IMR-90 (cell line): ENCODE results near the gene CD207. TPM values are rescaled to one million over a fixed set of nuclear protein-coding genes. Genes with fewer than 3 reads are reported as not detected.

Experiments
- ATAC-seq: fragments of 200-7000 bp; cut with Tn5 transposase; 2 replicates; pipeline ENCODE4 v1.9.1; 2020; ENCODE audit warnings: low read depth, mild to moderate bottlenecking, moderate library complexity
- BruUV-seq: library from RNA; stranded (reverse); fragments of 400-500 nt; replicated peaks from 2 replicates; lab custom pipeline; 2021; lab: Mats Ljungman, UMichigan
- CTCF ChIA-PET: fragments of 300-600 bp; formaldehyde crosslinking; extraction: SDS; loops from one replicate; lab custom pipeline; 2021; ENCODE audit warnings: antibody characterized with exemption; lab: Yijun Ruan, JAX
- POLR2A ChIA-PET: fragments of 300-600 bp; sonication (Branson Sonifier 250); formaldehyde crosslinking; loops from one replicate; lab custom pipeline; 2022; ENCODE audit warnings: antibody characterized with exemption; ENCODE audit not compliant: unreplicated experiment; lab: Charles Lee
- DNase-seq: peaks from one replicate; pipeline ENCODE4 v3.0.0; 2013
- H2AFZ ChIP-seq: replicated peaks from 2 replicates; pipeline ENCODE3; 2013; ENCODE audit warnings: low read length, mild to moderate bottlenecking; ENCODE audit not compliant: poor library complexity
- H2AK5ac ChIP-seq: 2 replicates; pipeline ENCODE4 v1.6.1; 2013; ENCODE audit warnings: low read depth, low read length, inconsistent platforms
- H2AK9ac ChIP-seq: replicated peaks from 2 replicates; pipeline ENCODE3; 2013; ENCODE audit warnings: mild to moderate bottlenecking, low read depth, low read length, moderate library complexity; ENCODE audit not compliant: poor library complexity
- H2BK120ac ChIP-seq: 2 replicates; pipeline ENCODE4 v1.6.1; 2013; ENCODE audit warnings: low read depth, low read length, inconsistent platforms
- H2BK15ac ChIP-seq: 3 replicates; pipeline ENCODE4 v1.6.1; 2013; ENCODE audit warnings: low read depth, low read length, inconsistent platforms
- H2BK20ac ChIP-seq: 2 replicates; pipeline ENCODE4 v1.6.1; 2013; ENCODE audit warnings: low read depth, mild to moderate bottlenecking, inconsistent platforms, low read length, moderate library complexity
- H2BK5ac ChIP-seq: 2 replicates; pipeline ENCODE4 v1.6.1; 2013; ENCODE audit warnings: mild to moderate bottlenecking, low read depth, low read length, inconsistent platforms; ENCODE audit not compliant: poor library complexity, severe bottlenecking
- H3K14ac ChIP-seq: replicated peaks from 2 replicates; pipeline ENCODE4 v1.6.1; 2013; ENCODE audit warnings: low read depth, low read length, inconsistent platforms
- H3K18ac ChIP-seq: 2 replicates; pipeline ENCODE4 v1.6.1; 2013; ENCODE audit warnings: low read depth, low read length, control low read depth
- H3K23ac ChIP-seq: 2 replicates; pipeline ENCODE4 v1.6.1; 2013; ENCODE audit warnings: low read depth, low read length, inconsistent platforms
- H3K27ac ChIP-seq: 2 replicates; pipeline ENCODE4 v1.5.1; 2013; ENCODE audit warnings: mild to moderate bottlenecking, control low read depth, low read length; ENCODE audit not compliant: insufficient read depth
- H3K27me3 ChIP-seq: 2 replicates; pipeline ENCODE4 v1.6.1; 2013; ENCODE audit warnings: low read length; ENCODE audit not compliant: control insufficient read depth, insufficient read depth
- H3K36me3 ChIP-seq: 2 replicates; pipeline ENCODE4 v1.6.1; 2013; ENCODE audit warnings: low read length, mixed read lengths; ENCODE audit not compliant: control insufficient read depth, insufficient read depth
- H3K4ac ChIP-seq: 2 replicates; pipeline ENCODE4 v1.6.1; 2013; ENCODE audit warnings: low read depth, low read length, inconsistent platforms
- H3K4me1 ChIP-seq: 2 replicates; pipeline ENCODE4 v1.6.1; 2013; ENCODE audit warnings: low read length, mixed read lengths; ENCODE audit not compliant: control insufficient read depth, insufficient read depth
- H3K4me2 ChIP-seq: 2 replicates; pipeline ENCODE4 v1.6.1; 2013; ENCODE audit warnings: low read depth, mild to moderate bottlenecking, control low read depth, low read length, moderate library complexity
- H3K4me3 ChIP-seq: 2 replicates; pipeline ENCODE4 v1.5.1; 2013; ENCODE audit warnings: low read depth, mild to moderate bottlenecking, control low read depth, low read length, moderate library complexity; ENCODE audit not compliant: insufficient read depth
- H3K56ac ChIP-seq: 2 replicates; pipeline ENCODE4 v1.6.1; 2013; ENCODE audit warnings: low read length, inconsistent platforms; ENCODE audit not compliant: insufficient read depth; ENCODE audit errors: extremely low read depth
- H3K79me1 ChIP-seq, 2 experiments: 2 replicates each; pipeline ENCODE4 v1.6.1; 2013; ENCODE audit warnings: low read length in 2 of 2, inconsistent platforms in 1 of 2, low read depth in 1 of 2
- H3K9ac ChIP-seq: 2 replicates; pipeline ENCODE4 v1.6.1; 2013; ENCODE audit warnings: low read depth, low read length, control low read depth
- H3K9me1 ChIP-seq: 2 replicates; pipeline ENCODE4 v1.6.1; 2013; ENCODE audit warnings: low read length, inconsistent platforms; ENCODE audit not compliant: insufficient read depth
- H3K9me3 ChIP-seq: 2 replicates; pipeline ENCODE4 v1.6.1; 2013; ENCODE audit warnings: low read length; ENCODE audit not compliant: control insufficient read depth, insufficient read depth
- H4K20me1 ChIP-seq: 2 replicates; pipeline ENCODE4 v1.6.1; 2013; ENCODE audit warnings: low read length, inconsistent platforms; ENCODE audit not compliant: insufficient read depth
- H4K5ac ChIP-seq: 2 replicates; pipeline ENCODE4 v1.6.1; 2013; ENCODE audit warnings: mild to moderate bottlenecking, low read depth, low read length, control low read depth
- H4K8ac ChIP-seq, 2 experiments: 2 replicates each; pipeline ENCODE4 v1.6.1; 2013; ENCODE audit warnings: low read depth in 2 of 2, low read length in 2 of 2, control low read depth in 1 of 2, inconsistent platforms in 1 of 2
- H4K91ac ChIP-seq: 2 replicates; pipeline ENCODE4 v1.6.1; 2013; ENCODE audit warnings: low read depth, low read length, inconsistent platforms; ENCODE audit not compliant: insufficient read depth
- BHLHE40 ChIP-seq: fragments of 150-350 bp; IDR thresholded peaks from 2 replicates; pipeline ENCODE4 v1.6.1; 2016; ENCODE audit warnings: mild to moderate bottlenecking, low read depth, low read length
- CEBPB ChIP-seq: IDR thresholded peaks from 2 replicates; pipeline ENCODE4 v1.6.1; 2012; ENCODE audit warnings: low read depth, low read length, improper control_type of control experiment
- CHD1 ChIP-seq: IDR thresholded peaks from 2 replicates; pipeline ENCODE4 v1.6.1; 2012; ENCODE audit warnings: low read depth, low read length, improper control_type of control experiment
- MAFK ChIP-seq: IDR thresholded peaks from 2 replicates; pipeline ENCODE4 v1.6.1; 2012; ENCODE audit warnings: low read depth, low read length, improper control_type of control experiment
- MAZ ChIP-seq: IDR thresholded peaks from 2 replicates; pipeline ENCODE4 v1.6.1; 2012; ENCODE audit warnings: low read depth, mild to moderate bottlenecking, low read length, improper control_type of control experiment, moderate library complexity, borderline replicate concordance
- MXI1 ChIP-seq: IDR thresholded peaks from 2 replicates; pipeline ENCODE4 v1.6.1; 2012; ENCODE audit warnings: low read depth, mild to moderate bottlenecking, low read length, moderate library complexity, borderline replicate concordance
- POLR2A ChIP-seq: IDR thresholded peaks from 2 replicates; pipeline ENCODE4 v1.6.1; 2012; ENCODE audit warnings: mild to moderate bottlenecking, low read depth, low read length
- RAD21 ChIP-seq: IDR thresholded peaks from 2 replicates; pipeline ENCODE4 v1.6.1; 2012; ENCODE audit warnings: low read length, improper control_type of control experiment
- RCOR1 ChIP-seq: IDR thresholded peaks from 2 replicates; pipeline ENCODE4 v1.6.1; 2012; ENCODE audit warnings: mild to moderate bottlenecking, low read length, improper control_type of control experiment; ENCODE audit not compliant: insufficient replicate concordance
- SMC3 ChIP-seq: fragments of 150-350 bp; IDR thresholded peaks from 2 replicates; pipeline ENCODE4 v1.6.1; 2016; ENCODE audit warnings: low read depth, mild to moderate bottlenecking, antibody characterized with exemption, low read length, moderate library complexity
- WGBS, 2 experiments: methylation state at CpG; one replicate each; pipeline versions ENCODE4 v1.1.5 to v1.1.7; 2013; ENCODE audit warnings: missing lambda C conversion rate in 2 of 2; ENCODE audit not compliant: insufficient read length in 1 of 2; ENCODE audit errors: extremely low coverage in 2 of 2; 5-methylcytosine and 5-hydroxymethylcytosine counted together
- dilution Hi-C: fragments of 300-500 bp; cut with HindIII; formaldehyde crosslinking; loops from one replicate; pipeline ENCODE4 v1.14.3; 2018; ENCODE audit warnings: low sequenced_read_pairs; ENCODE audit not compliant: unreplicated experiment
- in situ Hi-C: fragments of 300-500 bp; cut with MboI; formaldehyde crosslinking; loops from 3 replicates; pipeline ENCODE4 v1.14.3; 2019; ENCODE audit warnings: low sequenced_read_pairs, inconsistent platforms, mixed read lengths
- intact Hi-C: fragments of 100-400 bp; cut with micrococcal nuclease; formaldehyde crosslinking; loops from 2 replicates; pipeline ENCODE4 v1.10.0; 2022
- polyA plus RNA-seq, 3 experiments: library from polyadenylated mRNA; depleted of rRNA; stranded (reverse); fragments of >200 nt; gene quantifications; 2 replicates each; pipeline ENCODE4 v1.2.3, GENCODE V29; 2012; ENCODE audit warnings: low replicate concordance in 1 of 3
- total RNA-seq: library from RNA; depleted of rRNA; stranded (reverse); fragments of >200 nt; gene quantifications from 2 replicates; pipeline ENCODE4 v1.2.3, GENCODE V29; 2012
- TF ChIP-seq, protein P1 (sequence below): conservative IDR thresholded peaks from 2 replicates; pipeline ENCODE4 v1.5.1; 2012; ENCODE audit warnings: mild to moderate bottlenecking, low read depth, low read length, improper control_type of control experiment
- TF ChIP-seq, protein P2 (sequence below): fragments of 150-350 bp; IDR thresholded peaks from 2 replicates; pipeline ENCODE4 v1.6.1; 2016; ENCODE audit warnings: low read depth, mild to moderate bottlenecking, low read length, moderate library complexity, borderline replicate concordance
- TF ChIP-seq, protein P3 (sequence below): fragments of 150-350 bp; IDR thresholded peaks from 2 replicates; pipeline ENCODE4 v1.6.1; 2017; ENCODE audit warnings: mild to moderate bottlenecking, antibody characterized with exemption, low read length, low read depth

Gene CD207
- total and polyA plus RNA-seq, 2 of the 4 experiments (the other 2 are of a cell fraction) = not detected

DNA sequence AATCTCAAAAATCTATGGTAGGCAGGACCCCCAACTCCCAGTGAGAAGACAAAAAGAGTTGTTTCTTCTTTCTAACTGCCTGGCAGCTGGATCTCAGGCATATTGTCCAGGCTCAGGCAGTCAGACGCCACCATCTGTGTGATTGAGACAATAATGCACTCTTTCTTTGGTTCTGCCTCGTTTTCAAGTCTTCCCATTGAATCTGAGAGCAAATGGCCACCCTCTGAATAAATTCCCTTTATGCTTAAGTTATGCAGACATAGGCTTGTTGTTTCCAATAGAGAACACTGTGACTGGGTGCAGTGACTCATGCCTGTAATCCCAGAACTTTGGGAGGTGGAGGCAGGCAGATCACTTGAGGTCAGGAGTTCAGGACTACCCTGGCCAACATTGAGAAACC is 15.3 kb upstream of the CD207 start:
- Histone ChIP-seq H3K27ac (no peak overlapping the region), H3K9ac (no peak overlapping the region), H3K9me3 (no peaks in the 10 kb centered on the region), H3K18ac (no peak overlapping the region), H3K4me2 (no peak overlapping the region), H3K27me3 (peaks cover 11% of the 10 kb centered on the region), H2AK5ac (no peak overlapping the region), H3K9me1 (no peaks in the 10 kb centered on the region), H3K14ac (no peak overlapping the region), H4K20me1 (no peaks in the 10 kb centered on the region), H4K5ac (no peak overlapping the region), H2BK5ac (no peak overlapping the region), H3K23ac (no peak overlapping the region), H2AK9ac (no peak overlapping the region), H3K4me3 (no peak overlapping the region), H3K4ac (no peak overlapping the region), H3K4me1 (no peaks in the 10 kb centered on the region), H4K91ac (no peak overlapping the region), H3K36me3 (no peaks in the 10 kb centered on the region), H2BK20ac (no peak overlapping the region), H2BK15ac (no peak overlapping the region), H3K56ac (no peak overlapping the region), H3K79me1 (no peaks in the 10 kb centered on the region), H2BK120ac (no peak overlapping the region), H2AFZ (no peak overlapping the region), H4K8ac (no peak overlapping the region)
- dilution Hi-C loops (no loop called here), in situ Hi-C loops (no loop called here), intact Hi-C loops (no loop called here)
- DNase-seq (no peak), ATAC-seq (no peak)
- ChIA-PET POLR2A (no interaction called here), CTCF (no interaction called here)
- WGBS, 2 experiments = 29% methylated on average over 1 of the region's 2 CpGs; no CpG with 5 or more reads in 1 of the 2 experiments
- TF ChIP-seq MAFK (no peak), CHD1 (no peak), MAZ (no peak), POLR2A (no peak), SMC3 (no peak), RAD21 (no peak), RCOR1 (no peak), MXI1 (no peak), CEBPB (no peak), BHLHE40 (no peak)
- TF ChIP-seq, protein P1, sequence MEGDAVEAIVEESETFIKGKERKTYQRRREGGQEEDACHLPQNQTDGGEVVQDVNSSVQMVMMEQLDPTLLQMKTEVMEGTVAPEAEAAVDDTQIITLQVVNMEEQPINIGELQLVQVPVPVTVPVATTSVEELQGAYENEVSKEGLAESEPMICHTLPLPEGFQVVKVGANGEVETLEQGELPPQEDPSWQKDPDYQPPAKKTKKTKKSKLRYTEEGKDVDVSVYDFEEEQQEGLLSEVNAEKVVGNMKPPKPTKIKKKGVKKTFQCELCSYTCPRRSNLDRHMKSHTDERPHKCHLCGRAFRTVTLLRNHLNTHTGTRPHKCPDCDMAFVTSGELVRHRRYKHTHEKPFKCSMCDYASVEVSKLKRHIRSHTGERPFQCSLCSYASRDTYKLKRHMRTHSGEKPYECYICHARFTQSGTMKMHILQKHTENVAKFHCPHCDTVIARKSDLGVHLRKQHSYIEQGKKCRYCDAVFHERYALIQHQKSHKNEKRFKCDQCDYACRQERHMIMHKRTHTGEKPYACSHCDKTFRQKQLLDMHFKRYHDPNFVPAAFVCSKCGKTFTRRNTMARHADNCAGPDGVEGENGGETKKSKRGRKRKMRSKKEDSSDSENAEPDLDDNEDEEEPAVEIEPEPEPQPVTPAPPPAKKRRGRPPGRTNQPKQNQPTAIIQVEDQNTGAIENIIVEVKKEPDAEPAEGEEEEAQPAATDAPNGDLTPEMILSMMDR = no peak
- TF ChIP-seq, protein P2, sequence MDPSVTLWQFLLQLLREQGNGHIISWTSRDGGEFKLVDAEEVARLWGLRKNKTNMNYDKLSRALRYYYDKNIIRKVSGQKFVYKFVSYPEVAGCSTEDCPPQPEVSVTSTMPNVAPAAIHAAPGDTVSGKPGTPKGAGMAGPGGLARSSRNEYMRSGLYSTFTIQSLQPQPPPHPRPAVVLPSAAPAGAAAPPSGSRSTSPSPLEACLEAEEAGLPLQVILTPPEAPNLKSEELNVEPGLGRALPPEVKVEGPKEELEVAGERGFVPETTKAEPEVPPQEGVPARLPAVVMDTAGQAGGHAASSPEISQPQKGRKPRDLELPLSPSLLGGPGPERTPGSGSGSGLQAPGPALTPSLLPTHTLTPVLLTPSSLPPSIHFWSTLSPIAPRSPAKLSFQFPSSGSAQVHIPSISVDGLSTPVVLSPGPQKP = no peak
- TF ChIP-seq, protein P3, sequence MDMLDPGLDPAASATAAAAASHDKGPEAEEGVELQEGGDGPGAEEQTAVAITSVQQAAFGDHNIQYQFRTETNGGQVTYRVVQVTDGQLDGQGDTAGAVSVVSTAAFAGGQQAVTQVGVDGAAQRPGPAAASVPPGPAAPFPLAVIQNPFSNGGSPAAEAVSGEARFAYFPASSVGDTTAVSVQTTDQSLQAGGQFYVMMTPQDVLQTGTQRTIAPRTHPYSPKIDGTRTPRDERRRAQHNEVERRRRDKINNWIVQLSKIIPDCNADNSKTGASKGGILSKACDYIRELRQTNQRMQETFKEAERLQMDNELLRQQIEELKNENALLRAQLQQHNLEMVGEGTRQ = no peak
- no TSS peak for BruUV-seq
